Erythroblast (primary cell): ENCODE results near the gene TACR2.

Experiments used
- GATA1 ChIP-seq: IDR thresholded peaks from 2 replicates; pipeline ENCODE4 v1.6.1; 2011; ENCODE audit warnings: low read depth, mild to moderate bottlenecking, control low read depth, low read length, moderate library complexity
- POLR2A ChIP-seq: IDR thresholded peaks from 2 replicates; pipeline ENCODE4 v1.6.1; 2011; ENCODE audit warnings: mild to moderate bottlenecking, low read length

DNA sequence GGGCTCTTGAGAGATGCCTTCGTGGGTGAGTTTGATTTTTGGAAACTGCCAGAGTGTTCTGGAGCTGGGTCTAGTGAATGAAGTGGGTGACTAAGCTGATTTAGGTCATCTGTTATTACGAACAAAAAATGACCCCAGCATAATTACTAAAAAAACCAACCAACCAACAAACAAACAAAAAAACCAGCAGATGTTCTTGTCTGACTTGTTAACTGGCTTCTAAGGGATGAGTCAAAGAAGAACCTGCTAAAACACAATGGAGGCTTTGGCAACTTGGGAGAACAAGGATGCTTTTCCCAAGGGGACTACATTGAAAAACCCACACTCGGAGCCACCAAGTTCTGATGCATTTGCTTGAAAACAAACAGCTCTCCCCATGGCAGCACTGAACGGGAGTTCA, 11.5 kb downstream of the TACR2 start:
- TF ChIP-seq POLR2A (no peak), GATA1 (no peak)
